Measurements from ENCODE around the gene OSBPL1A.
A peak's percentile ranks its signal among the peaks of the same experiment; 100 is the strongest.

Gene OSBPL1A

GRCh38 chr18:24262087-24262486 lies 135.5 kb downstream of the OSBPL1A start:
- peaks cover 5 to 6% of the 10 kb centered on the region in 2 donors for H3K4me1 Mint-ChIP-seq
- DNase-seq, result no peak
- no peak overlapping the region for H3K27ac Mint-ChIP-seq

GRCh38 chr18:24259869-24260641 lies 137.6 kb downstream of the OSBPL1A start:
- no peaks in the 10 kb centered on the region for H3K36me3 Mint-ChIP-seq
- H3K9me3 Mint-ChIP-seq, result peaks cover 0 to 4% of the 10 kb centered on the region in 2 donors
- H3K4me3 Mint-ChIP-seq, result no peak overlapping the region
- ATAC-seq (replicated peaks) (no peak), DNase-seq (no peak)
- H3K27me3 Mint-ChIP-seq, result no peaks in the 10 kb centered on the region
- no peaks in the 10 kb centered on the region for H3K4me1 Mint-ChIP-seq
- H3K27ac Mint-ChIP-seq, result no peak overlapping the region

More at GRCh38 chr18:24262087-24262486, 135.5 kb downstream of the OSBPL1A start:
- Mint-ChIP-seq H3K36me3 (peaks cover 3 to 8% of the 10 kb centered on the region in 2 donors), H3K4me3 (no peak overlapping the region), H3K9me3 (peaks cover 2 to 4% of the 10 kb centered on the region in 2 donors), H3K27me3 (no peaks in the 10 kb centered on the region)
- no peak for ATAC-seq (replicated peaks)

DNA sequence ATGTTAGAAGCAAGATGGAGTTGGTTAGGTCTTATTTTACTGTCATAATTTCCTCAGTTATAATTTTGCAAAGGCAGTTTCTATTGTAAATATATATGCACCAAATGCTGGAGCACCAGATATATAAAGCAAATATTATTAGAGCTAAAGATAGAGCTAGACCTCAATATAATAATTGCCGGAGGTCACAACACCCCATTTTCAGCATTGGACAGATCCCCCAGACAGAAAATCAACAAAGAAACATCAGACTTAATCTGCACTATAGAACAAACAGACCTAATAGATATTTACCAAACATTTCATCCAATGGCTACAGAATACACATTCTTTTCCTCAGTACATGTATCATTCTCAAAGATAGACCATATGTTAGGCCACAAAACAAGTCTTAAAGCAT lies 143.6 kb downstream of the OSBPL1A start:
- H3K9me3 Mint-ChIP-seq, result peaks cover 0 to 6% of the 10 kb centered on the region in 2 donors
- H3K36me3 Mint-ChIP-seq, result peaks cover 0 to 2% of the 10 kb centered on the region in 2 donors
- H3K27ac Mint-ChIP-seq, result no peak overlapping the region
- no peaks in the 10 kb centered on the region for H3K27me3 Mint-ChIP-seq
- no peak for ATAC-seq (replicated peaks)
- H3K4me3 Mint-ChIP-seq, result no peak overlapping the region
- no peak for DNase-seq
- H3K4me1 Mint-ChIP-seq, result no peaks in the 10 kb centered on the region

- H3K36me3 Mint-ChIP-seq, result peaks cover 2 to 9% of the 10 kb centered on the region in 2 donors
- H3K4me3 Mint-ChIP-seq, result no peak overlapping the region
- H3K27me3 Mint-ChIP-seq, result no peaks in the 10 kb centered on the region
Observed at GRCh38 chr18:24249716-24250115, 147.9 kb downstream of the OSBPL1A start.

DNA sequence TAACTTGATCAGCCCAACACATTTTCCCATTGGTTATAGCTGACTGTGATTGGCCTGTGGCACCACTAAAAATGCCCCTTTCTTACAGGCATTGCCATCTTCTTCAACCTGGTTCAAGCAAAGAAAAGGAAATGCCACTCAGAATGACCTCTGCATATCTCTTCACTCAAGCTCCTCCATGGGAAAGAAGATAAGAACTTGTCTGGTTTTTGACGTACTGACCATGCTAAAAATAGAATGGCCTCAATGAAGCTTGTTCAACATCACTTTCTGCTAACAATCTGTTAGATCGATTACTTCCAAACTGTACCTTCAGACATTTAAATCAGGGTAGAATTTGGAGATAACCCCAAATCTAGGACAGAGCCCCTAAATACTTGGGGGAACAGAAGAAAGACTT lies 149.3 kb downstream of the OSBPL1A start:
- no peak overlapping the region for H3K4me3 Mint-ChIP-seq
- peaks cover 0 to 1% of the 10 kb centered on the region in 2 donors for H3K9me3 Mint-ChIP-seq
- peaks cover 2 to 9% of the 10 kb centered on the region in 2 donors for H3K36me3 Mint-ChIP-seq
- no peak overlapping the region for H3K27ac Mint-ChIP-seq
- no peaks in the 10 kb centered on the region for H3K27me3 Mint-ChIP-seq
- H3K4me1 Mint-ChIP-seq, result no peaks in the 10 kb centered on the region
- DNase-seq (no peak), ATAC-seq (replicated peaks) (no peak)

More at GRCh38 chr18:24249716-24250115, 147.9 kb downstream of the OSBPL1A start:
- ATAC-seq (replicated peaks) (no peak), DNase-seq (no peak)
- Mint-ChIP-seq H3K27ac (no peak overlapping the region), H3K4me1 (no peaks in the 10 kb centered on the region), H3K9me3 (peaks cover 0 to 1% of the 10 kb centered on the region in 2 donors)

GRCh38 chr18:24246143-24246542 lies 151.5 kb downstream of the OSBPL1A start:
- ATAC-seq (replicated peaks) (peak; percentile 83 to 96), DNase-seq (no peak)
- no peaks in the 10 kb centered on the region for H3K27me3 Mint-ChIP-seq
- peaks cover 0 to 3% of the 10 kb centered on the region in 2 donors for H3K9me3 Mint-ChIP-seq
- H3K27ac Mint-ChIP-seq, result no peak overlapping the region
- H3K4me1 Mint-ChIP-seq, result no peaks in the 10 kb centered on the region
- no peak overlapping the region for H3K4me3 Mint-ChIP-seq
- peaks cover 1 to 15% of the 10 kb centered on the region in 2 donors for H3K36me3 Mint-ChIP-seq

DNA sequence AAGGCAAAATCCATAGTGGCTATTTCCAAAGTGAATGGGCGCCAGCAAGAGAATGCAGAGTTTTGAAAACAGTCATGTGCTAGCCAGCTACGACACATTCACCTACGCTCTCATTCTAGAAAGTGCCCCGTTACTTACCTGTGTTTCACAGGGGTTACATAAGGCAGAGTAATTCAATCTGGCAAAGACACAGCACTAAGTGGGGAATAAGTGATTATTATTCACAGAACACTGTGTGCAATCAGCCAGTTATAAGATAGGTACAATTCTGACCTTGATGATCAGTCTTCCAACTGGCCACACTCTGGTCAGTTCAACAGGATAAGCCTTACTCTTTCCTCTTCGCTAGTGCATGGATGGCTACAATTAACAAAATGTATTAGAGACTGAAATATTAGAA lies 152.9 kb downstream of the OSBPL1A start:
- no peaks in the 10 kb centered on the region for H3K4me1 Mint-ChIP-seq
- H3K36me3 Mint-ChIP-seq, result peaks cover 0 to 16% of the 10 kb centered on the region in 2 donors
- no peak for DNase-seq
- no peaks in the 10 kb centered on the region for H3K27me3 Mint-ChIP-seq
- peaks cover 0 to 1% of the 10 kb centered on the region in 2 donors for H3K9me3 Mint-ChIP-seq
- H3K4me3 Mint-ChIP-seq, result no peak overlapping the region
- no peak for ATAC-seq (replicated peaks)
- H3K27ac Mint-ChIP-seq, result no peak overlapping the region

DNA sequence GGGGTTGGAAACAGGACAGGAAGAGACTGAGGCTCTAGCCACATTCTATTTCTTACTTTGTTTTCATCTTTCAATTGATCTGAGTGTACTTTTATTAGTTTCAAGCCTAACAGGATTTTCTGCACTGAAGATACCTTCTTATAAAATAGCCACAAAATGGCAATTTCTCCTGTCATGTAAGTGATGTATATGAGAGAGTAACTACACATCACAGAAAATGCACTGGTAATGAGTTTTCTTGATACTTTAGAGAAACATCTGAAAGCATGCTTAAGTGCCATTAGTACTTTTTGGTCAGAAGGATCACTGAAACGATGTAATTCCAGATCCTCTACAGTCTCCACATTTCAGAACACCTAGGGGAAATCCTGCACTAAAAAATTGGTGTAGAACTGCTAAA lies 153.9 kb downstream of the OSBPL1A start:
- Mint-ChIP-seq H3K4me1 (no peaks in the 10 kb centered on the region), H3K9me3 (peaks cover 0 to 1% of the 10 kb centered on the region in 2 donors), H3K36me3 (peaks cover 0 to 16% of the 10 kb centered on the region in 2 donors), H3K27ac (no peak overlapping the region), H3K4me3 (no peak overlapping the region), H3K27me3 (no peaks in the 10 kb centered on the region)
- DNase-seq, result no peak
- ATAC-seq (replicated peaks), result no peak

GRCh38 chr18:24239341-24239740 lies 158.3 kb downstream of the OSBPL1A start:
- Mint-ChIP-seq H3K27me3 (no peaks in the 10 kb centered on the region), H3K4me3 (no peak overlapping the region), H3K27ac (no peak overlapping the region), H3K4me1 (no peaks in the 10 kb centered on the region), H3K36me3 (peaks cover 4 to 23% of the 10 kb centered on the region in 2 donors), H3K9me3 (peaks cover 0 to 1% of the 10 kb centered on the region in 2 donors)
- DNase-seq, result no peak
- ATAC-seq (replicated peaks), result no peak

GRCh38 chr18:24238387-24238786 lies 159.2 kb downstream of the OSBPL1A start:
- H3K4me1 Mint-ChIP-seq, result no peaks in the 10 kb centered on the region
- H3K4me3 Mint-ChIP-seq, result no peak overlapping the region
- H3K27me3 Mint-ChIP-seq, result no peaks in the 10 kb centered on the region
- DNase-seq (no peak), ATAC-seq (replicated peaks) (no peak)
- no peak overlapping the region for H3K27ac Mint-ChIP-seq
- peaks cover 4 to 23% of the 10 kb centered on the region in 2 donors for H3K36me3 Mint-ChIP-seq
- peaks cover 0 to 1% of the 10 kb centered on the region in 2 donors for H3K9me3 Mint-ChIP-seq

GRCh38 chr18:24234850-24235418 lies 162.7 kb downstream of the OSBPL1A start:
- no peaks in the 10 kb centered on the region for H3K4me1 Mint-ChIP-seq
- ATAC-seq (replicated peaks), result no peak
- H3K36me3 Mint-ChIP-seq, result peaks cover 4 to 17% of the 10 kb centered on the region in 2 donors
- H3K27me3 Mint-ChIP-seq, result no peaks in the 10 kb centered on the region
- no peak for DNase-seq
- H3K9me3 Mint-ChIP-seq, result no peaks in the 10 kb centered on the region
- no peak overlapping the region for H3K27ac Mint-ChIP-seq
- no peak overlapping the region for H3K4me3 Mint-ChIP-seq

DNA sequence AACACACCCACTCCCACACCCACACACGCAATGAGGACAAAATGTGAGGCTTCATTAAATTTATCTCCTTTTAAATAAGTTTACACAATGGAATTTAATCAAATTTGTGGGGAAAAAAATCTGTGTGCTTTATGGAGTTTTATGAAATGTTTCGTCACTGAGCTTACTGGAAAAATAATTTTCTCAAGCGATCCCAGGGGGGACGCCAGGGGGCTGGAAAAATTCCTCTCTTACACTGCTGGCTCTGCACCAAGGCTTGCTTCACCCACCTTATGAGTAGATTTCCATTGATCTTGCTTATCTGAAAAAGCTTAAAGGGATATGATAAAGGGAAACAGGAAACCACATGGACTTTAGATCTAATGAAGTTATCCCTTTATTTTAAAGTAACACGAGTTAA lies 163.3 kb downstream of the OSBPL1A start:
- no peak for ATAC-seq (replicated peaks)
- no peak overlapping the region for H3K27ac Mint-ChIP-seq
- no peaks in the 10 kb centered on the region for H3K9me3 Mint-ChIP-seq
- H3K4me3 Mint-ChIP-seq, result no peak overlapping the region
- no peaks in the 10 kb centered on the region for H3K27me3 Mint-ChIP-seq
- no peaks in the 10 kb centered on the region for H3K4me1 Mint-ChIP-seq
- no peak for DNase-seq
- peaks cover 4 to 17% of the 10 kb centered on the region in 2 donors for H3K36me3 Mint-ChIP-seq

- H3K4me3 Mint-ChIP-seq, result no peak overlapping the region
- H3K36me3 Mint-ChIP-seq, result peaks cover under 1 to 10% of the 10 kb centered on the region in 2 donors
- ATAC-seq (replicated peaks), result no peak
- H3K27ac Mint-ChIP-seq, result no peak overlapping the region
- DNase-seq, result no peak
- no peaks in the 10 kb centered on the region for H3K27me3 Mint-ChIP-seq
- no peaks in the 10 kb centered on the region for H3K4me1 Mint-ChIP-seq
- no peaks in the 10 kb centered on the region for H3K9me3 Mint-ChIP-seq
Observed at GRCh38 chr18:24232800-24233199, 164.8 kb downstream of the OSBPL1A start.

GRCh38 chr18:24231773-24232735 lies 165.6 kb downstream of the OSBPL1A start:
- Mint-ChIP-seq H3K36me3 (peaks cover 0 to 11% of the 10 kb centered on the region in 2 donors), H3K4me1 (no peaks in the 10 kb centered on the region), H3K4me3 (no peak overlapping the region), H3K9me3 (no peaks in the 10 kb centered on the region), H3K27me3 (peaks cover 0 to 4% of the 10 kb centered on the region in 2 donors), H3K27ac (no peak overlapping the region)
- DNase-seq (no peak), ATAC-seq (replicated peaks) (no peak)

Measured in stimulated activated naive B cell treated with anti-CD40 and anti-IgM and Interleukin-4, amounts not matched to agents 10 μg/mL and 1 μg/mL and 100 μg/mL, for 72 hours (primary cell).